Activated T-cell treated with anti-CD3 and anti-CD28 coated beads, Interleukin-2, amount 50 U/mL, for 24 hours (primary cell): ENCODE measurements around the gene TTYH3.
"Not testable (repeated sequence)": the region's sequence is repeated elsewhere in the genome, so short reads cannot be mapped to it uniquely, and the experiment has no call there.

Experiments
- DNase-seq: peaks from one replicate; pipeline ENCODE4 v3.0.0-alpha.2; 2020
- H3K27ac Mint-ChIP-seq: 2 replicates; pipeline ENCODE4 v1.8.0; 2020; ENCODE audit warnings: mild to moderate bottlenecking, mixed read lengths
- H3K27me3 Mint-ChIP-seq: 2 replicates; pipeline ENCODE4 v1.8.0; 2020; ENCODE audit warnings: mixed read lengths
- H3K36me3 Mint-ChIP-seq: 2 replicates; pipeline ENCODE4 v1.8.0; 2020; ENCODE audit warnings: low read depth, mixed read lengths
- H3K4me1 Mint-ChIP-seq: 2 replicates; pipeline ENCODE4 v1.8.0; 2020; ENCODE audit warnings: low read depth, mixed read lengths
- H3K4me3 Mint-ChIP-seq: 2 replicates; pipeline ENCODE4 v1.8.0; 2020; ENCODE audit warnings: mild to moderate bottlenecking, moderate library complexity, mixed read lengths
- H3K9me3 Mint-ChIP-seq: 2 replicates; pipeline ENCODE4 v1.8.0; 2020; ENCODE audit warnings: mixed read lengths

The TTYH3 gene

GRCh38 chr7:2663121-2663886, 31.5 kb downstream of the TTYH3 start:
- DNase-seq, result no peak
- Mint-ChIP-seq H3K4me3 (no peak overlapping the region), H3K27ac (no peak overlapping the region)

GRCh38 chr7:2663960-2664359, 32.2 kb downstream of the TTYH3 start:
- no peak overlapping the region for H3K27ac Mint-ChIP-seq
- no peak for DNase-seq

More at GRCh38 chr7:2663121-2663886, 31.5 kb downstream of the TTYH3 start:
- Mint-ChIP-seq H3K9me3 (no peaks in the 10 kb centered on the region), H3K27me3 (peaks cover 16% of the 10 kb centered on the region), H3K4me1 (no peaks in the 10 kb centered on the region), H3K36me3 (peaks cover 5% of the 10 kb centered on the region)

GRCh38 chr7:2665359-2665791, 33.6 kb downstream of the TTYH3 start:
- Mint-ChIP-seq H3K4me1 (no peaks in the 10 kb centered on the region), H3K36me3 (peaks cover 4% of the 10 kb centered on the region), H3K27ac (no peak overlapping the region), H3K4me3 (no peak overlapping the region), H3K27me3 (peaks cover 28% of the 10 kb centered on the region), H3K9me3 (no peaks in the 10 kb centered on the region)
- DNase-seq, result no peak

More at GRCh38 chr7:2663960-2664359, 32.2 kb downstream of the TTYH3 start:
- H3K4me3 Mint-ChIP-seq, result no peak overlapping the region
- no peaks in the 10 kb centered on the region for H3K9me3 Mint-ChIP-seq
- no peaks in the 10 kb centered on the region for H3K4me1 Mint-ChIP-seq
- peaks cover 18% of the 10 kb centered on the region for H3K27me3 Mint-ChIP-seq
- peaks cover 4% of the 10 kb centered on the region for H3K36me3 Mint-ChIP-seq

DNA sequence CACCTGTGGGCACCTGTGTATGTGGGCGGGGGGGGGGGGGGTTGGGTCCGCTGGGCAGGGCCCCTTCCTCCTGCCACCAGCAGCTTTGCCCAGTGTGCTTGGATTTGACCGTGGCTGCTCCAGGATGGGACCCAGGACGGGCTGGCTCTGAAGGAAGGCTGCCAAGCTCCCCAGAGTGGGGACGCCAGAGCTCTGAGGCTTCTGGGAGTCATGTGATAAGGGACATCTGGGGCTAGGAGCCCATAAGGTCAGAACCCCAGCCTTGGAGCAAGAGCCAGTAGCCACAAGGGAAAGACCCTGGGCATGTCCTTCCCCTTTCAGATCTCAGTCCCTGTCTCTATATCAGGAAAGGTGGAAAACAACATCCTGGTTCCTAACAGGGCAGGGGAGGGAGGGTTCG, 34.4 kb downstream of the TTYH3 start:
- Mint-ChIP-seq H3K4me1 (peaks cover 6% of the 10 kb centered on the region), H3K36me3 (peaks cover 4% of the 10 kb centered on the region), H3K4me3 (no peak overlapping the region), H3K27me3 (peaks cover 31% of the 10 kb centered on the region), H3K27ac (no peak overlapping the region), H3K9me3 (no peaks in the 10 kb centered on the region)
- no peak for DNase-seq

DNA sequence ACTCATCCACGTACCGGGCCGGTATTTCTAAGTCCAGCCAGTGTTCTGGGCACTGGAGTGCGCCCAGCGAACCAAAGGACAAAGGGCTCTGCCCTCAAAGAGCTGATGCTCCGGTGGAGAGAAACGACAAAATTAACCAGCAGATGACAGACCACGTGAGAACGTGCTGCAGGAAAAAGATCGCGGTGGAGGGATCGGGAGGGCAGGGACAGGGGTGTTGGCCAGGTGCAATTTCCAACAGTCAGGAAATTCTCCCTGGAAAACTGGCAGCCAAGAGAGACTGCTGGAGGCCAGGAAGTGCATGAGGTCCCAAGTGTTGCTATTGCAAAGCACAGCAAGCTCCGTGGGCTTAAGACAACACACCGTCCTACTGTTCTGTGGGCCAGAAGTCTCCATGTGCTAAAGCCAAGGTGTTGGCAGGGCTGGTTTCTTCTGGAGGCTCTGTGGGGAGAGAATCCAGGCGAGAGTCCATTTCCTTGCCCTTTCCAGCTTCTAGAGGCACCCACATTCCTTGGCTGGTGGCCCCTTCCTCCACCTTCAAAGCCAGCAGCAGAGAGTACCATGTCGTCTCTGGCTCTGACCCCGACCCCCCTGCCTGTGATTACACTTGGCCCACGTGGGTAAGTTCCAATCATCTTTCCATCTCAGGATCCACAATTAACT, 34.9 kb downstream of the TTYH3 start:
- Mint-ChIP-seq H3K27me3 (peaks cover 31% of the 10 kb centered on the region), H3K36me3 (peaks cover 4% of the 10 kb centered on the region), H3K27ac (no peak overlapping the region), H3K9me3 (no peaks in the 10 kb centered on the region), H3K4me1 (peaks cover 6% of the 10 kb centered on the region), H3K4me3 (no peak overlapping the region)
- no peak for DNase-seq

DNA sequence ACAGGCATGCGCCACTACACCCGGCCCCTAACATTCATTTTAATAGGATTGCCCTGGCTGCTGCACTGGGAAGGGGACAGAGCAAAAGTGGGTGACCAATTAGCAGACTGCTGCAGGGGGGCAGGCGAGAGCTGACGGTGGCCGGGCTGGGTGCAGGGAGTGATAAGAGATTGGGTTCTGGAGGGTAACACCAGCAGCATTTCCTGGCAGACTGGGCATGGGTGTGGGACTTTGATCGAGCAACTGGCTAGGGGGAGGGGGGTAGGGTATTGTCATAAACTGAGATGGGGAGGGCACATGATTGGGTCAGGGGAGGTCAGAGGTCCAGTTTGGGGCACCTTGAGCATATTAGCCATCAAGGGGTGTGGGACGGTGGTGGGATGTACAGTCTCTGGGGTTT, 36.1 kb downstream of the TTYH3 start:
- no peak overlapping the region for H3K27ac Mint-ChIP-seq
- no peaks in the 10 kb centered on the region for H3K36me3 Mint-ChIP-seq
- H3K27me3 Mint-ChIP-seq, result peaks cover 31% of the 10 kb centered on the region

GRCh38 chr7:2668401-2668800, 36.6 kb downstream of the TTYH3 start:
- peaks cover 6% of the 10 kb centered on the region for H3K4me1 Mint-ChIP-seq
- H3K27me3 Mint-ChIP-seq, result peaks cover 31% of the 10 kb centered on the region
- H3K9me3 Mint-ChIP-seq, result no peaks in the 10 kb centered on the region
- H3K36me3 Mint-ChIP-seq, result no peaks in the 10 kb centered on the region
- H3K4me3 Mint-ChIP-seq, result no peak overlapping the region
- DNase-seq, result no peak
- no peak overlapping the region for H3K27ac Mint-ChIP-seq

More for the DNA sequence above, 36.1 kb downstream of the TTYH3 start:
- Mint-ChIP-seq H3K4me3 (no peak overlapping the region), H3K4me1 (peaks cover 6% of the 10 kb centered on the region), H3K9me3 (no peaks in the 10 kb centered on the region)
- DNase-seq, result no peak

GRCh38 chr7:2670171-2670570, 38.4 kb downstream of the TTYH3 start:
- Mint-ChIP-seq H3K4me1 (peaks cover 6% of the 10 kb centered on the region), H3K4me3 (no peak overlapping the region), H3K27me3 (peaks cover 31% of the 10 kb centered on the region), H3K36me3 (no peaks in the 10 kb centered on the region), H3K9me3 (no peaks in the 10 kb centered on the region), H3K27ac (no peak overlapping the region)
- DNase-seq, result no peak

DNA sequence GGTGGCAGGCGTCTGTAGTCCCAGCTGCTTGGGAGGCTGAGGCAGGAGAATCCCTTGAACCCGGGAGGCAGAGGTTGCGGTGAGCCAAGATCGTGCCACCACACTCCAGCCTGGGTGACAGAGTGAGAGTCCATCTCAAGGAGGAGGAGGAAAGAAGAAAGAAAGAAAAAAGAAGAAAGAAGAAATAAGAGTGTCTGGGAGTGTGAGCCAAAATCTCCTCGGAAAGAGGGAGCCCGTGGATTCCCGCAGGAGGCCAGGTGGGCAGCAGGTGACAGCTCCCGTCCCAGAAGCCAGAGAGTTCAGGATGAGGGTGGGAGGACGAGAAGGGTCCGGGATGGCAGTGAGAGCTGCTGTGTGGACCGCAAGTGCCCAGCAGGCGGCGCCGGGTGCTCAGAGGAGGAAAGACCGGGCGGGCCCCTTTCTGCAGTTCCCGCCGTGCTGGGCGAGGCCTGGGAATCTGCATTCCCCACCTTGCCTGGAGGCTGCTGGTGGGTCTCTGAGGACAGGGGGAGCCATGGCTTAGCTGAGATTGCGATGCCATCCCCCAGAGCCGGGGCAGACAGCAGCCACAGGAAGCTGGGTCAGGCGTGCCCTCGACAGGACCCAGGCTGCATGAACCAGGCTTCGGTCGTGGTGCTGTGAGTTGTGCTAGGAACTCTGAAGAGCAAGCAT, 39.1 kb downstream of the TTYH3 start:
- peak; percentile 82 for DNase-seq
- peaks cover 29% of the 10 kb centered on the region for H3K27me3 Mint-ChIP-seq

GRCh38 chr7:2673214-2673613, 41.4 kb downstream of the TTYH3 start:
- H3K27me3 Mint-ChIP-seq, result peaks cover 16% of the 10 kb centered on the region
- not testable (repeated sequence) for H3K27ac Mint-ChIP-seq, H3K36me3 Mint-ChIP-seq, DNase-seq, H3K9me3 Mint-ChIP-seq, H3K4me1 Mint-ChIP-seq, H3K4me3 Mint-ChIP-seq

More for the DNA sequence above, 39.1 kb downstream of the TTYH3 start:
- H3K27ac Mint-ChIP-seq, result no peak overlapping the region
- H3K36me3 Mint-ChIP-seq, result no peaks in the 10 kb centered on the region
- no peak overlapping the region for H3K4me3 Mint-ChIP-seq
- peaks cover 6% of the 10 kb centered on the region for H3K4me1 Mint-ChIP-seq
- H3K9me3 Mint-ChIP-seq, result no peaks in the 10 kb centered on the region

DNA sequence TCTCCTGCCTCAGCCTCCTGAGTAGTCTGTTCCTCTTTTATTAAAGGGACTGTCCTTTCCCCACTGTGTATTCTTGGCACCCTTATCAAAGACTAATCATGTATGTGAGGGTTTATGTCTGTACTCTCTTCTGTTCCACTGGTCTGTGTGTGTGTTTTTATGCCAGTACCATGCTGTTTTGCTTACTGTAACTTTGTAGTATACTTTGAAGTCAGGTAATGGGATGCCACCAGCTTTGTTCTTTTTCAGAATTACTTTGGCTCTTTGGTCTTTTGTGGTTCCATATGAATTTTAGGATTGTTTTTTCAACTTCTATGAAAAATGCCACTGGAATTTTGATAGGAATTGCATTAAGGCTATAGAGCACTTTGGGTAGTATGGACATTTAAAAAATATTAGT, 42.1 kb downstream of the TTYH3 start:
- no peak overlapping the region for H3K27ac Mint-ChIP-seq
- H3K9me3 Mint-ChIP-seq, result no peaks in the 10 kb centered on the region
- H3K4me1 Mint-ChIP-seq, result peaks cover 6% of the 10 kb centered on the region
- no peaks in the 10 kb centered on the region for H3K36me3 Mint-ChIP-seq
- peaks cover 14% of the 10 kb centered on the region for H3K27me3 Mint-ChIP-seq
- H3K4me3 Mint-ChIP-seq, result no peak overlapping the region
- no peak for DNase-seq

GRCh38 chr7:2675256-2675764, 43.5 kb downstream of the TTYH3 start:
- no peaks in the 10 kb centered on the region for H3K9me3 Mint-ChIP-seq
- no peak overlapping the region for H3K4me3 Mint-ChIP-seq
- peaks cover 6% of the 10 kb centered on the region for H3K4me1 Mint-ChIP-seq
- no peaks in the 10 kb centered on the region for H3K36me3 Mint-ChIP-seq
- no peak overlapping the region for H3K27ac Mint-ChIP-seq
- DNase-seq, result no peak
- peaks cover 8% of the 10 kb centered on the region for H3K27me3 Mint-ChIP-seq

DNA sequence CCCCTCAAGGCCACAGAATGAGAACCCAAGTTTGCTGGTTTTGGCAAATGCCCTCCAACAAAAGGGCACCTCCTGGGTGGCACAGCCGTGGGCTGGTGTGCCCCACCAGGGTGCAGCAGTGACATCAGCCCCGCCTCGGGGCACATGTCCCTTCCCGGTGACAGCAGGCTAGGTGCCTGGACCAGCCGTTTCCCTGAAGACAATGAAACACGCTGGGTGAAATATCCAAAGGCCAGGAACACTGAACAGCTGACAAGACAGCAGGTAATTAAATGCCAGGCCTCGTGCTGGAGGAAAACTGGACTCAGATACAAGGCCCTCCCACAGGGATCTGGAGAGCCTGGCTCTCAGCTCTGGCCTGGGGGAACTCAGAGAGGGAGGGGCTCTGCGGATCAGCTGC, 44.8 kb downstream of the TTYH3 start:
- H3K9me3 Mint-ChIP-seq, DNase-seq, H3K27me3 Mint-ChIP-seq: not testable (repeated sequence)

GRCh38 chr7:2678454-2678853, 46.7 kb downstream of the TTYH3 start:
- H3K4me1 Mint-ChIP-seq, H3K4me3 Mint-ChIP-seq, H3K9me3 Mint-ChIP-seq, H3K36me3 Mint-ChIP-seq, DNase-seq, H3K27ac Mint-ChIP-seq: not testable (repeated sequence)
- H3K27me3 Mint-ChIP-seq, result peaks cover 13% of the 10 kb centered on the region

More for the DNA sequence above, 44.8 kb downstream of the TTYH3 start:
- not testable (repeated sequence) for H3K36me3 Mint-ChIP-seq, H3K27ac Mint-ChIP-seq, H3K4me1 Mint-ChIP-seq, H3K4me3 Mint-ChIP-seq
